ENCODE measurements around the gene ANKRD13C.
"Not testable (repeated sequence)": the region's sequence is repeated elsewhere in the genome, so short reads cannot be mapped to it uniquely, and the experiment has no call there.

Gene ANKRD13C, protein sequence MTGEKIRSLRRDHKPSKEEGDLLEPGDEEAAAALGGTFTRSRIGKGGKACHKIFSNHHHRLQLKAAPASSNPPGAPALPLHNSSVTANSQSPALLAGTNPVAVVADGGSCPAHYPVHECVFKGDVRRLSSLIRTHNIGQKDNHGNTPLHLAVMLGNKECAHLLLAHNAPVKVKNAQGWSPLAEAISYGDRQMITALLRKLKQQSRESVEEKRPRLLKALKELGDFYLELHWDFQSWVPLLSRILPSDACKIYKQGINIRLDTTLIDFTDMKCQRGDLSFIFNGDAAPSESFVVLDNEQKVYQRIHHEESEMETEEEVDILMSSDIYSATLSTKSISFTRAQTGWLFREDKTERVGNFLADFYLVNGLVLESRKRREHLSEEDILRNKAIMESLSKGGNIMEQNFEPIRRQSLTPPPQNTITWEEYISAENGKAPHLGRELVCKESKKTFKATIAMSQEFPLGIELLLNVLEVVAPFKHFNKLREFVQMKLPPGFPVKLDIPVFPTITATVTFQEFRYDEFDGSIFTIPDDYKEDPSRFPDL

DNA sequence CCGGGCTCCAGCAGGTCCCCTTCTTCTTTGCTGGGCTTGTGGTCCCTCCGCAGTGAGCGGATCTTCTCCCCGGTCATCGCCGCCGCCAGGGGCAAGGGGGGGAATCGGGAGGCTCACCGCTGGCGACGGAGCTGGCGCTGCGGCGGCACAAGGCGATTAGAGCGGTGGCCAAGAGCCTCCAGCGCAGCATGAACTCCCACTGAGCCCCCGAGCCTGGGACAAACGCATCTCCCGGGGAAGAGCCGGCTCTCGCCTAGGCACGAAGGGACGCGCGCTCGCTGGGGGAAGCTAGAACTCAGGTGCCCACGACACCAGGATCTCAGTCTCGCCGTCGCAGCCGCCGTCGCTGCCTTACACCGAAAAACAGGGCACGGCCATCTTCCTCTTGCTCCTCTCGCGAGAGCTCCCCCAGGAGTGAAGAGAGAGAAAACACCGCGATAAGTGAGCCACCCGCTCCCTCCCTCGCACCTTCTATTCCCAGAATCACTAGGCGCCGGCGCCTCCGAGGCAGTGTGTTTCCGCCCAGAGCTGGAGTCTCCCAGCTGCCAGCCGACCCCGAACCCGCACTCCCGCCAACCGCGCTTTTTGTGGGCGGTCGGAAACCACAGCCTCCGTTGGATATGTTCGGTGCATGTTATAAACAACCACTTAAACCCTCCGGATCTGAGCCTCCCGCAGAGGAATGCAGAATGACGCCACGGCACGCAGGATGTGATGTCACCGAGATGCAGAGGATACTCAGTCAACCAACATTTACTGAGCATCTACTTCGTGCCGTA is at the start of gene ANKRD13C:
Gene ANKRD13C (minus strand): TSS at position 391 of the 779 bp plus-strand sequence. CDS start 314 bp downstream, at position 77.
- DNase-seq, result peak; percentile 92

DNA sequence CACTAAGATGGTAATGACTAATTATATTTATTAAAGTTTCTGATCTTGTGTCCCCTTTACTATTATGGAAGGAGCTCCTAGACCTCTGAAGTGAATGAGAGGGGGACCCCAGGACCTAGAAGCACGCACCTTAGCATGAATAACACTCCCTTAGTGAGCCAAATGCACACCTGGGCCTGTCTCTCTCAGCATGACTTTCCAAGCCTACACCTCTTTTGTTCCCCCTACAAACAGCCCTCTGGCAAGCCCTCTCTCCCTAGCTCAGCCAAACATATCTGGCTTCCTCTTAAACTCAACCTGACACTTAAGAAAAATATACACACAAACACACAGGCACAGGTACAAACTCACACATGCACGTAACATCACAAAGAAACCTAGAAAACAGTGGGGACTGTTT is 49.2 kb upstream of the ANKRD13C start:
- no peak for DNase-seq

- DNase-seq, result no peak
Observed at GRCh38 chr1:70401974-70402373, 47.5 kb upstream of the ANKRD13C start.

DNA sequence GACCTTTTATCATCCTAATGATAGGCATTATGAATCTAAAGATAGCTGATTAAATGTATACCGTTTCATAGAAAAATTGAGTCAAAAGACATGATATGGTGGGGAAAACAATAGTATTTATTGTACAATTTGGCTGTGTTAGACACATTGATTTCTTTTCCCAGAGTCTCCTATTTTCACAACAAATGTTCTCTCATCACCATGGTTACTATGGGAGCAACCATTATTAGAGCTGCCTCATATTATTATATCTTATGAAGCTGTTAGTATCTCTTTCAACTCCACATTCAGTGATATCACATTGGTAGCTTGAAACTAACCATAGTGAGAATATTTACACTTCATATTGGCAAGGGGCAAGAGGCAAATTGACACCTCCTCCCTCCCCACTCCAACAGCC is 45.8 kb upstream of the ANKRD13C start:
- DNase-seq, result no peak

DNA sequence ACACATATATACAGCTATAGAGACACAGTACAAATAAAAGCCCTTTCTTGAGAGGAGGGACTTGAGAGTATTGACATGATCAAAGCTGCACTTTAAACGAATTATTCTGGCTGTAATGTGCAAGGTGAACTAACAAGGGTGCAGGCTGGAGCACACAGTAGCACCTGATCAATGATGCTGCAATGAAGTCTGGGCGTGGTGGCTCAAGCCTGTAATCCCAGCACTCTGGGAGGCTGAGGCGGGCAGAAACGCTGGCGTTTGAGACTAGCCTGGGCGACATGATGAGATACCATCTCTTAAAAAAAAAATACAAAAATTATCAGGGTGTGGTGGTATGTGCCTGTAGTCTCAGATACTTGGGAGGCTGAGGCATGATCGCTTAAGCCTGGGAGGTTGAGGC is 42.5 kb upstream of the ANKRD13C start:
- DNase-seq, result no peak

DNA sequence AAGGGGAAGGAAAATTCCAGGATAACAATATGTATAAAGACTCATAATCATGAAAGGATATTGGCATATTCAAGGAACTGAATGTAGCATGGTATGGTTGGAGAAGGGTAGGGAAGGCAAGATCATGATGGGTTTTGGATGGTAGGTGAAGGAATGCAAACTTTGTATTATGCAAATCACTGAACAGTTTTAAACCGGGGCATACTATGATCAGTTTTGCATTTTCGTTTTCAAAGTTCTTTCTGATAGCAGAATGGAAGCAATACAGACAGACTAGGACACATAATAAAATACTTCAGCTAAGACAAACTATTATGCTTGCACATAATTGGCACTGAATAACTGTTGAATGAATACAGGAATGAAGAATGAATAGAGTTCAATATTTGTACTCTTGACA is 42.1 kb upstream of the ANKRD13C start:
- DNase-seq, result no peak

GRCh38 chr1:70392626-70393025 is 38.1 kb upstream of the ANKRD13C start:
- DNase-seq, result no peak

DNA sequence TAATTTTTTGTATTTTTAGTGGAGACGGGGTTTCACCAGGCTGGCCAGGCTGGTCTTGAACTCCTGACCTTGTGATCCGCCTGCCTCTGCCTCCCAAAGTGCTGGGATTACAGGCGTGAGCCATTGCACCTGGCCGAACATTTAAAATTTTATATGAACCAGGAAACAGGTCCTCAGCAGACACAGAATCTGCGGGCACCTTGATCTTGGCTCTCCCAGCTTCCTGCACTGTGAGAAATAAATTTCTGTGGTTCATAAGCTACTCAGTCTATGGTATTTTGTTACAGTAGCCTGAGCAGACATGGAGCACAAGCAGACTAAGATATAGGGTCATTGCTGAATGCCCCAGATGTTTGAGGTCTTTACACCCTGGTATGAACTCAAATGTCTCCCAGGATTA is 33.0 kb upstream of the ANKRD13C start:
- DNase-seq, result no peak

GRCh38 chr1:70386121-70386520 is 31.6 kb upstream of the ANKRD13C start:
- no peak for DNase-seq

- DNase-seq, result no peak
Observed at GRCh38 chr1:70385477-70385876, 31.0 kb upstream of the ANKRD13C start.

DNA sequence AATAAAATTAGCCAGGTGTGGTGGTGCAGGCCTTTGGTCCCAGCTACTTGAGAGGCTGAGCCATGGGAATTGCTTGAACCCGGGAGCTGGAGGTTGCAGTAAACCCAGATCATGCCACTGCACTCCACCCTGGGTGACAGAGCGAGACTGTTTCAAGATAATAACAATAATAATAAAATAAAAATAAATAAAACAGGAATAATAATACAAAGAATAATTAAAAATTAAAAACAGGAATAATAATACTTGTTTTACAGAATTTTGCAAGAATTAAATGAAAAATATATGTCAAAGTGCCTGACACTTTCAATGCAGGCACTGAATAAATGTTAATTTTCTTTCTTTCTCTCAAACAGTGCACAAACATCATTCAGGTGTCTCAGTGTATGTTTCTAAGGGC is 30.0 kb upstream of the ANKRD13C start:
- no peak for DNase-seq

- DNase-seq, result no peak
Observed at GRCh38 chr1:70383483-70383882, 29.0 kb upstream of the ANKRD13C start.

- no peak for DNase-seq
Observed at GRCh38 chr1:70382682-70383081, 28.2 kb upstream of the ANKRD13C start.

DNA sequence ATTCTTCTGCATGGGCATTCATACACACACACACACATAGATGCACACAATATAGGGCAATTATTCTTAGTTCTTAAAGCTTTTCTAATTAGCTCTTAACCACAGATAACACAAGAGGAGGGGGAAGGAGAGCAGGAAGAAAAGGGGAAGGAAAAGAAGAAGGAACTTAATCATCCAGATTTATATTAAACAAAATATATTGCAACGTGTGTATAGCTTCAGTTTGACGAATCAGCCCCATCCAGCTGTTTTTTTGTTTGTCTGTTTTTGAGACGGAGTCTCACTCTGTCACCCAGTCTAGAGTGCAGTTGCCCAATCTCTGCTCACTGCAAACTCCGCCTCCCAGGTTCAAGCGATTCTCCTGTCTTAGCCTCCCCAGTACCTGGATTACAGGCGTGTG is 21.7 kb upstream of the ANKRD13C start:
- no peak for DNase-seq

DNA sequence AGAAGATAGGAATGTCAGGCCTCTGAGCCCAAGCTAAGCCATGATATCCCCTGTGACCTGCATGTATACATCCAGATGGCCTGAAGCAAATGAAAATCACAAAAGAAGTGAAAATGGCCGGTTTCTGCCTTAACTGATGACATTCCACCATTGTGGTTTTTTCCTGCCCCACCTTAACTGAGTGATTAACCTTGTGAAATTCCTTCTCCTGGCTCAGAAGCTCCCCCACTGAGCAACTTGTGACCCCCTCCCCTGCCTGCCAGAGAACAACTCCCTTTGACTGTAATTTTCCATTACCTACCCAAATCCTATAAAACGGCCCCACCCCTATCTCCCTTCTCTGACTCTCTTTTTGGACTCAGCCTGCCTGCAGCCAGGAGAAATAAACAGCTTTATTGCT is 19.1 kb upstream of the ANKRD13C start:
- DNase-seq, result not testable (repeated sequence)

DNA sequence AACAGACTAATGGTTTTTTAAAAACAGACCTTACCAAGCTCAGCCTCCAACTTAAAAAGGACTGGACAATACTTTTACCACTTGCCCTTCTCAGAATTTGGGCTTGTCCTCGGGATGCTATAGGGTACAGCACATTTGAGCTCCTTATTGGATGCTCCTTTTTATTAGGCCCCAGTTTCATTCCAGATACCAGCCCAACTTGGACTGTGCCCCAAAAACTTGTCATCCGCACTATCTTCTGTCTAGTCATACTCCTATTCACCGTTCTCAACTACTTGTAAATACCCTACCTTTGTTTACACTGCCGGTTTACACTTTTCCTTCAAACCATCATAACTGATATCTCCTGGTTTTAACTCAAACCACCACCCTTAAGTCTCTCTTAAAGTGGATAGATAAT is 17.9 kb upstream of the ANKRD13C start:
- DNase-seq, result no peak

DNA sequence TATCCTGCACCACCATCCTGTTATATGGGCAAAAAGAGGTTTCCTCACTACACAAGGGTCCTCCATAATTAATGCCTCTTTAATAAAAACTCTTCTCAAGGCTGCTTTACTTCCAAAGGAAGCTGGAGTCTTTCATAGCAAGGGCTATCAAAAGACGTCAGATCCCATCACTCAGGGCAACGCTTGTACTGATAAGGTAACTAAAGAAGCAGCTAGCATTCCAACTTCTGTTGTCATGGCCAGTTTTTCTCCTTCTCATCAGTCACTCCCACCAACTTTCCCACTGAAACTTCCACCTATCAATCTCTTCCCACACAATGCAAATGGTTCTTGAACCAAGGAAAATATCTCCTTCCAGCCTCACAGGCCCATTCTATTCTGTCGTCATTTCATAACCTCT is 17.1 kb upstream of the ANKRD13C start:
- DNase-seq, result not testable (repeated sequence)

- not testable (repeated sequence) for DNase-seq
Observed at GRCh38 chr1:70367397-70367796, 12.9 kb upstream of the ANKRD13C start.

- not testable (repeated sequence) for DNase-seq
Observed at GRCh38 chr1:70366997-70367396, 12.5 kb upstream of the ANKRD13C start.

GRCh38 chr1:70366425-70366952 is 12.0 kb upstream of the ANKRD13C start:
- DNase-seq, result not testable (repeated sequence)

DNA sequence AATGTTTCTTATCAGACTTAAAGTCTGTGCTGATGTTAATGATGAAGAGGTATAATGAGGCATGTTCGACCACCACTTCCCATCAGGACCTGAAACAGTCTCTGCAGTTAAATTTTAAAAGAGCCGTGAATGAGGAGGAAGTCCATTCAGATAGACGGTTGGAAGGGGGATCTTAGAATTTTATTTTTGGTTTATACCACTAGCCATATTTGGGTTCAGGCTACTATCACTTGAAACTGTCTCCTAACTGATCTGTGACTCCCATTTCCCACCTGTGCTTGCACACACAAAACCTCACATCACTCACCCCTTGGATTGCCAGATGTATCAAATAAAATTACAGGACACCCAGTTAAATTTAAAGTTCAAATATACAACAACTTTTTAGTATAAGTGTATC is 9.9 kb upstream of the ANKRD13C start:
- no peak for DNase-seq

GRCh38 chr1:70361727-70362398 is 7.3 kb upstream of the ANKRD13C start:
- DNase-seq, result no peak

GRCh38 chr1:70360321-70360720 is 5.8 kb upstream of the ANKRD13C start:
- no peak for DNase-seq
